GM12878 (cell line): ENCODE results near the gene PEAR1. TPM values are rescaled to one million over a fixed set of nuclear protein-coding genes. Genes with fewer than 3 reads are reported as not detected.

Source experiments
- ATAC-seq: fragments of 200-7000 bp; cut with Tn5 transposase; 3 replicates; pipeline ENCODE4 v1.9.1; 2020; ENCODE audit warnings: mild to moderate bottlenecking, moderate library complexity
- BruUV-seq: library from RNA; stranded (reverse); fragments of 400-500 nt; replicated peaks from 2 replicates; lab custom pipeline; 2021; lab: Mats Ljungman, UMichigan
- CTCF ChIA-PET: fragments of 300-600 bp; sonication (Branson Sonifier 250); formaldehyde crosslinking; extraction: SDS; loops from one replicate; lab custom pipeline; 2021; ENCODE audit warnings: inconsistent platforms; lab: Yijun Ruan, JAX
- POLR2A ChIA-PET: fragments of 350-600 bp; formaldehyde crosslinking; extraction: SDS; loops from one replicate; lab custom pipeline; 2021; ENCODE audit warnings: inconsistent platforms; lab: Charles Lee
- RAD21 ChIA-PET: fragments of 300-600 bp; sonication (Branson Sonifier 250); formaldehyde crosslinking; loops from one replicate; lab custom pipeline; 2023; ENCODE audit warnings: antibody characterized with exemption; ENCODE audit not compliant: unreplicated experiment; lab: Charles Lee
- SMC1A ChIA-PET: fragments of 300-600 bp; sonication (Branson Sonifier 250); formaldehyde crosslinking; loops from one replicate; lab custom pipeline; 2023; ENCODE audit not compliant: unreplicated experiment, uncharacterized antibody; lab: Charles Lee
- DNase-seq: peaks from one replicate; pipeline ENCODE4 v3.0.0-alpha.2; 2011; ENCODE audit warnings: low read depth, low spot score
- FAIRE-seq: peaks from 3 replicates; lab custom pipeline; 2011; peaks lifted over from hg19 to GRCh38; lab: Jason Lieb, UNC
- H2AFZ ChIP-seq: 2 replicates; pipeline ENCODE4 v1.6.0; 2011; ENCODE audit warnings: low read depth, low read length, control low read depth; ENCODE audit not compliant: control insufficient read depth
- H3K27ac ChIP-seq: 2 replicates; pipeline ENCODE4 v1.5.1; 2011; ENCODE audit warnings: control low read depth; ENCODE audit not compliant: control insufficient read depth, insufficient read depth
- H3K27me3 ChIP-seq, 2 experiments: replicated peaks in 1 of 2; 2 replicates each; pipeline versions ENCODE4 v1.6.0 to v1.6.1; 2011; ENCODE audit warnings: low read length in 1 of 2; ENCODE audit not compliant: control insufficient read depth in 2 of 2, insufficient read depth in 2 of 2
- H3K36me3 ChIP-seq, 2 experiments: 2 replicates each; pipeline ENCODE4 v1.5.1; 2011; ENCODE audit warnings: low read length in 1 of 2; ENCODE audit not compliant: control insufficient read depth in 2 of 2, insufficient read depth in 2 of 2
- H3K4me1 ChIP-seq: 2 replicates; pipeline ENCODE4 v1.6.1; 2011; ENCODE audit warnings: mild to moderate bottlenecking, low read length, moderate library complexity, mixed read lengths; ENCODE audit not compliant: control insufficient read depth, insufficient read depth
- H3K4me2 ChIP-seq: 2 replicates; pipeline ENCODE4 v1.6.0; 2011; ENCODE audit warnings: control low read depth; ENCODE audit not compliant: control insufficient read depth, insufficient read depth
- H3K4me3 ChIP-seq: fragments of 200-600 bp; sonication (generic); 2 replicates; pipeline ENCODE4 v1.5.1; 2016
- H3K79me2 ChIP-seq: 2 replicates; pipeline ENCODE4 v1.6.0; 2011; ENCODE audit warnings: low read length; ENCODE audit not compliant: control insufficient read depth, insufficient read depth
- H3K9ac ChIP-seq: 2 replicates; pipeline ENCODE4 v1.8.0; 2011; ENCODE audit warnings: low read length, control low read depth, mixed read lengths; ENCODE audit not compliant: control insufficient read depth, insufficient read depth
- H3K9me3 ChIP-seq: replicated peaks from 3 replicates; pipeline ENCODE4 v1.5.1; 2011; ENCODE audit warnings: mild to moderate bottlenecking, low read length; ENCODE audit not compliant: control insufficient read depth, insufficient read depth
- H4K20me1 ChIP-seq: 2 replicates; pipeline ENCODE4 v1.6.0; 2011; ENCODE audit not compliant: control insufficient read depth, insufficient read depth
- ATF3 ChIP-seq: IDR thresholded peaks from 2 replicates; pipeline ENCODE4 v1.6.1; 2011; ENCODE audit warnings: low read depth, mild to moderate bottlenecking, low read length, moderate library complexity, borderline replicate concordance; ENCODE audit errors: extremely low read depth
- CBX3 ChIP-seq: fragments of 200-600 bp; sonication (generic); IDR thresholded peaks from 2 replicates; pipeline ENCODE4 v1.6.1; 2016; ENCODE audit warnings: low read depth, borderline replicate concordance
- CEBPZ ChIP-seq: fragments of 150-350 bp; IDR thresholded peaks from 2 replicates; pipeline ENCODE4 v1.6.1; 2016; ENCODE audit warnings: low read depth, low read length
- GATAD2B ChIP-seq: fragments of 450-650 bp; conservative IDR thresholded peaks from 2 replicates; pipeline ENCODE4 v1.6.1; 2017; ENCODE audit warnings: low read depth, mild to moderate bottlenecking, moderate library complexity
- MLLT1 ChIP-seq: fragments of 450-650 bp; IDR thresholded peaks from 2 replicates; pipeline ENCODE4 v1.6.1; 2016; ENCODE audit warnings: mild to moderate bottlenecking
- NBN ChIP-seq: fragments of 450-650 bp; IDR thresholded peaks from 2 replicates; pipeline ENCODE4 v1.6.1; 2016
- POLR2AphosphoS2 ChIP-seq: IDR thresholded peaks from 2 replicates; pipeline ENCODE4 v1.6.1; 2011; ENCODE audit warnings: low read depth, mild to moderate bottlenecking, low read length, improper control_type of control experiment, moderate library complexity
- USF2 ChIP-seq: IDR thresholded peaks from 2 replicates; pipeline ENCODE4 v1.6.1; 2011; ENCODE audit warnings: low read depth, low read length, improper control_type of control experiment, borderline replicate concordance
- YY1 ChIP-seq: IDR thresholded peaks from 2 replicates; pipeline ENCODE4 v1.6.1; 2011; ENCODE audit warnings: low read depth, mild to moderate bottlenecking, low read length
- WGBS: methylation state at CpG from one replicate; pipeline ENCODE4 v1.1.6; 2016; ENCODE audit warnings: low lambda C conversion rate; ENCODE audit not compliant: insufficient replicate concordance, insufficient coverage; ENCODE audit errors: missing lambda C conversion rate; 5-methylcytosine and 5-hydroxymethylcytosine counted together
- in situ Hi-C: fragments of 300-500 bp; cut with MboI; formaldehyde crosslinking; loops from 9 replicates; pipeline ENCODE4 v1.14.3; 2018; ENCODE audit warnings: mixed read lengths
- intact Hi-C: fragments of 100-400 bp; cut with micrococcal nuclease; formaldehyde crosslinking; loops from one replicate; pipeline ENCODE4 v1.14.2; 2022; ENCODE audit not compliant: unreplicated experiment
- polyA plus RNA-seq, 11 experiments: library from polyadenylated mRNA; depleted of rRNA in 4 of 11; unstranded in 6 of 11; stranded (reverse) in 5 of 11; fragments of >200 nt; fragmentation: Nextera tagmentation in 4 of 11; fragmentation: Illumina TruSeq in 1 of 11; extraction: Ambion mirVana in 4 of 11; extraction: Trizol in 1 of 11; gene quantifications; 1 replicate in 1 of 11; 2 replicates in 10 of 11; pipeline versions ENCODE4 v1.2.1 to v1.2.3, GENCODE V29; 2011 to 2016; ENCODE audit warnings: inconsistent platforms in 2 of 11, missing spikeins in 2 of 11, low read depth in 1 of 11
- total RNA-seq, 4 experiments: library from RNA; depleted of rRNA in 3 of 4; stranded (reverse); fragments of >200 nt in 3 of 4; fragmentation: Illumina TruSeq in 1 of 4; extraction: Trizol in 1 of 4; gene quantifications; 2 replicates each; pipeline versions ENCODE4 v1.2.1 to v1.2.3, GENCODE V29; 2013 to 2021

Gene PEAR1
- total and polyA plus RNA-seq, 10 of the 15 experiments (the other 5 are each of a cell fraction or from before 2014, with no cell fraction given): not detected

- SMC1A ChIA-PET: no interaction called here
These were observed 37.0 kb downstream of the PEAR1 start for GRCh38 chr1:156930483-156930882.

More at GRCh38 chr1:156930483-156930882, 37.0 kb downstream of the PEAR1 start:
- Histone ChIP-seq H3K9me3 (no peaks in the 10 kb centered on the region), H3K27me3 (peaks cover 4 to 10% of the 10 kb centered on the region in 2 experiments), H2AFZ (no peak overlapping the region), H3K9ac (no peak overlapping the region), H4K20me1 (no peaks in the 10 kb centered on the region), H3K36me3 (no peaks in the 10 kb centered on the region; a peak in 1 of 4 replicates), H3K4me2 (no peak overlapping the region), H3K4me3 (no peak overlapping the region), H3K79me2 (no peaks in the 10 kb centered on the region), H3K27ac (no peak overlapping the region), H3K4me1 (no peaks in the 10 kb centered on the region)
- DNase-seq: no peak
- no TSS peak for BruUV-seq
- TF ChIP-seq CBX3 (no peak), MLLT1 (no peak), USF2 (no peak), POLR2AphosphoS2 (no peak), ATF3 (no peak), NBN (no peak), YY1 (no peak), CEBPZ (no peak), GATAD2B (no peak)
- in situ Hi-C loops: no loop called here
- no peak for FAIRE-seq
- intact Hi-C loops: no loop called here
- POLR2A ChIA-PET: no interaction called here
- WGBS: 21% methylated on average over 4 of the region's 4 CpGs
- no peak for ATAC-seq
- CTCF ChIA-PET: interaction anchor here (1.2 kb wide), 1 partner anchor 13 kb away, joined by 3 read pairs; no protein-coding TSS in a partner anchor
- RAD21 ChIA-PET: no interaction called here
